NCI-H2029 (cell line): ENCODE measurements around the gene EFL1.
A peak's percentile ranks its signal among the peaks of the same experiment; 100 is the strongest.
"Not testable (repeated sequence)": the region's sequence is repeated elsewhere in the genome, so short reads cannot be mapped to it uniquely, and the experiment has no call there.

Experiments
- DNase-seq: peaks from one replicate; lab custom pipeline; 2025; lab: John Stamatoyannopoulos, UW

EFL1 gene

GRCh38 chr15:82197733-82198594 is 64.6 kb downstream of the EFL1 start:
- peak; percentile 22 for DNase-seq

- DNase-seq, result no peak
Measured at GRCh38 chr15:82196353-82196752, 66.2 kb downstream of the EFL1 start.

GRCh38 chr15:82195818-82196217 is 66.7 kb downstream of the EFL1 start:
- DNase-seq, result not testable (repeated sequence)

GRCh38 chr15:82194488-82194887 is 68.0 kb downstream of the EFL1 start:
- DNase-seq, result not testable (repeated sequence)

GRCh38 chr15:82193435-82193834 is 69.1 kb downstream of the EFL1 start:
- DNase-seq, result not testable (repeated sequence)

- DNase-seq, result not testable (repeated sequence)
Measured at GRCh38 chr15:82192394-82192793, 70.1 kb downstream of the EFL1 start.

GRCh38 chr15:82186719-82187406 is 75.7 kb downstream of the EFL1 start:
- DNase-seq, result no peak

GRCh38 chr15:82186161-82186560 is 76.4 kb downstream of the EFL1 start:
- no peak for DNase-seq

GRCh38 chr15:82184776-82185175 is 77.8 kb downstream of the EFL1 start:
- DNase-seq, result no peak

- DNase-seq, result no peak
Measured at GRCh38 chr15:82184355-82184754, 78.2 kb downstream of the EFL1 start.

GRCh38 chr15:82183121-82184031 is 79.2 kb downstream of the EFL1 start:
- DNase-seq, result no peak

- DNase-seq, result no peak
Measured at GRCh38 chr15:82181371-82181770, 81.2 kb downstream of the EFL1 start.

- no peak for DNase-seq
Measured at GRCh38 chr15:82178061-82178460, 84.5 kb downstream of the EFL1 start.

GRCh38 chr15:82177291-82178010 is 85.1 kb downstream of the EFL1 start:
- no peak for DNase-seq

- DNase-seq, result no peak
Measured at GRCh38 chr15:82176542-82176941, 86.0 kb downstream of the EFL1 start.

- DNase-seq, result no peak
Measured at GRCh38 chr15:82174471-82175235, 87.9 kb downstream of the EFL1 start.

GRCh38 chr15:82173108-82173507 is 89.4 kb downstream of the EFL1 start:
- no peak for DNase-seq

GRCh38 chr15:82172506-82172905 is 90.0 kb downstream of the EFL1 start:
- no peak for DNase-seq

GRCh38 chr15:82168757-82169156 is 93.8 kb downstream of the EFL1 start:
- no peak for DNase-seq

GRCh38 chr15:82168296-82168695 is 94.2 kb downstream of the EFL1 start:
- DNase-seq, result no peak

- no peak for DNase-seq
Measured at GRCh38 chr15:82165948-82166376, 96.6 kb downstream of the EFL1 start.
